Liver (tissue), 3 donors: ENCODE data around the gene FAM32A.

Experiments
- CTCF ChIP-seq: fragments of 150-350 bp; IDR thresholded peaks from 2 replicates; pipeline ENCODE4 v1.5.1; 2017; ENCODE audit warnings: improper control_type of control experiment, low read depth, low read length; ENCODE audit not compliant: missing input control
- FOXA1 ChIP-seq: IDR thresholded peaks from 2 replicates; pipeline ENCODE4 v1.6.1; 2016; ENCODE audit warnings: antibody characterized with exemption
- FOXA2 ChIP-seq: IDR thresholded peaks from 2 replicates; pipeline ENCODE4 v1.6.1; 2016; ENCODE audit warnings: antibody characterized with exemption
- HNF4A ChIP-seq, 2 donors: conservative IDR thresholded peaks; 2 replicates each; pipeline ENCODE4 v1.6.1; 2016; ENCODE audit warnings: antibody characterized with exemption in 2 of 2, mild to moderate bottlenecking in 2 of 2
- JUND ChIP-seq, 2 donors: IDR thresholded peaks; 2 replicates each; pipeline ENCODE4 v1.6.1; 2016; ENCODE audit warnings: antibody characterized with exemption in 2 of 2
- MAX ChIP-seq: IDR thresholded peaks from 2 replicates; pipeline ENCODE4 v1.6.1; 2016; ENCODE audit warnings: antibody characterized with exemption
- NR2F2 ChIP-seq: IDR thresholded peaks from 2 replicates; pipeline ENCODE4 v1.6.1; 2016; ENCODE audit warnings: antibody characterized with exemption
- RAD21 ChIP-seq, 2 donors: IDR thresholded peaks; 2 replicates each; pipeline ENCODE4 v1.6.1; 2016; ENCODE audit warnings: antibody characterized with exemption in 2 of 2, mild to moderate bottlenecking in 2 of 2
- RXRA ChIP-seq, 2 donors: IDR thresholded peaks; 2 replicates each; pipeline ENCODE4 v1.6.1; 2017 to 2018; ENCODE audit warnings: antibody characterized with exemption in 2 of 2, mild to moderate bottlenecking in 1 of 2
- TAF1 ChIP-seq: conservative IDR thresholded peaks from 2 replicates; pipeline ENCODE4 v1.6.1; 2016; ENCODE audit warnings: antibody characterized with exemption, mild to moderate bottlenecking
- YY1 ChIP-seq: IDR thresholded peaks from 2 replicates; pipeline ENCODE4 v1.6.1; 2016; ENCODE audit warnings: antibody characterized with exemption, mild to moderate bottlenecking
- TF ChIP-seq, protein P1 (sequence below): IDR thresholded peaks from 2 replicates; pipeline ENCODE4 v1.6.1; 2016; ENCODE audit warnings: antibody characterized with exemption
- TF ChIP-seq, protein P2 (sequence below): IDR thresholded peaks from 2 replicates; pipeline ENCODE4 v1.6.1; 2016; ENCODE audit warnings: antibody characterized with exemption, mild to moderate bottlenecking
- donor health status: healthy.
- donor health status: healthy.

- no peak for TF ChIP-seq CTCF
- no peak for TF ChIP-seq JUND (IDR thresholded peaks at IDR 0.05)
- TF ChIP-seq HNF4A (conservative IDR thresholded peaks at IDR 0.05): no peak
- TF ChIP-seq FOXA2: no peak
- TF ChIP-seq RXRA (IDR thresholded peaks at IDR 0.05): no peak
- TF ChIP-seq RAD21 (IDR thresholded peaks at IDR 0.05): no peak
- TF ChIP-seq MAX: no peak
- TF ChIP-seq TAF1: no peak
- TF ChIP-seq FOXA1: no peak
- TF ChIP-seq, protein P1, sequence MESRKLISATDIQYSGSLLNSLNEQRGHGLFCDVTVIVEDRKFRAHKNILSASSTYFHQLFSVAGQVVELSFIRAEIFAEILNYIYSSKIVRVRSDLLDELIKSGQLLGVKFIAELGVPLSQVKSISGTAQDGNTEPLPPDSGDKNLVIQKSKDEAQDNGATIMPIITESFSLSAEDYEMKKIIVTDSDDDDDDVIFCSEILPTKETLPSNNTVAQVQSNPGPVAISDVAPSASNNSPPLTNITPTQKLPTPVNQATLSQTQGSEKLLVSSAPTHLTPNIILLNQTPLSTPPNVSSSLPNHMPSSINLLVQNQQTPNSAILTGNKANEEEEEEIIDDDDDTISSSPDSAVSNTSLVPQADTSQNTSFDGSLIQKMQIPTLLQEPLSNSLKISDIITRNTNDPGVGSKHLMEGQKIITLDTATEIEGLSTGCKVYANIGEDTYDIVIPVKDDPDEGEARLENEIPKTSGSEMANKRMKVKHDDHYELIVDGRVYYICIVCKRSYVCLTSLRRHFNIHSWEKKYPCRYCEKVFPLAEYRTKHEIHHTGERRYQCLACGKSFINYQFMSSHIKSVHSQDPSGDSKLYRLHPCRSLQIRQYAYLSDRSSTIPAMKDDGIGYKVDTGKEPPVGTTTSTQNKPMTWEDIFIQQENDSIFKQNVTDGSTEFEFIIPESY: no peak
- TF ChIP-seq YY1: no peak
- TF ChIP-seq, protein P2, sequence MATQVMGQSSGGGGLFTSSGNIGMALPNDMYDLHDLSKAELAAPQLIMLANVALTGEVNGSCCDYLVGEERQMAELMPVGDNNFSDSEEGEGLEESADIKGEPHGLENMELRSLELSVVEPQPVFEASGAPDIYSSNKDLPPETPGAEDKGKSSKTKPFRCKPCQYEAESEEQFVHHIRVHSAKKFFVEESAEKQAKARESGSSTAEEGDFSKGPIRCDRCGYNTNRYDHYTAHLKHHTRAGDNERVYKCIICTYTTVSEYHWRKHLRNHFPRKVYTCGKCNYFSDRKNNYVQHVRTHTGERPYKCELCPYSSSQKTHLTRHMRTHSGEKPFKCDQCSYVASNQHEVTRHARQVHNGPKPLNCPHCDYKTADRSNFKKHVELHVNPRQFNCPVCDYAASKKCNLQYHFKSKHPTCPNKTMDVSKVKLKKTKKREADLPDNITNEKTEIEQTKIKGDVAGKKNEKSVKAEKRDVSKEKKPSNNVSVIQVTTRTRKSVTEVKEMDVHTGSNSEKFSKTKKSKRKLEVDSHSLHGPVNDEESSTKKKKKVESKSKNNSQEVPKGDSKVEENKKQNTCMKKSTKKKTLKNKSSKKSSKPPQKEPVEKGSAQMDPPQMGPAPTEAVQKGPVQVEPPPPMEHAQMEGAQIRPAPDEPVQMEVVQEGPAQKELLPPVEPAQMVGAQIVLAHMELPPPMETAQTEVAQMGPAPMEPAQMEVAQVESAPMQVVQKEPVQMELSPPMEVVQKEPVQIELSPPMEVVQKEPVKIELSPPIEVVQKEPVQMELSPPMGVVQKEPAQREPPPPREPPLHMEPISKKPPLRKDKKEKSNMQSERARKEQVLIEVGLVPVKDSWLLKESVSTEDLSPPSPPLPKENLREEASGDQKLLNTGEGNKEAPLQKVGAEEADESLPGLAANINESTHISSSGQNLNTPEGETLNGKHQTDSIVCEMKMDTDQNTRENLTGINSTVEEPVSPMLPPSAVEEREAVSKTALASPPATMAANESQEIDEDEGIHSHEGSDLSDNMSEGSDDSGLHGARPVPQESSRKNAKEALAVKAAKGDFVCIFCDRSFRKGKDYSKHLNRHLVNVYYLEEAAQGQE: no peak
- no peak for TF ChIP-seq NR2F2
Measured at GRCh38 chr19:16156904-16157303, 28.3 kb upstream of the FAM32A start.
